K562 (cell line): Measurements from ENCODE around the gene REEP2. TPM values are rescaled to one million over a fixed set of nuclear protein-coding genes. Genes with fewer than 3 reads are reported as not detected.
A peak's percentile ranks its signal among the peaks of the same experiment; 100 is the strongest.

Experiments used
- ATAC-seq: fragments of 200-7000 bp; cut with Tn5 transposase; 3 replicates; pipeline ENCODE4 v1.9.1; 2020; ENCODE audit warnings: moderate library complexity
- BruUV-seq: library from RNA; stranded (reverse); fragments of 400-500 nt; replicated peaks from 2 replicates; lab custom pipeline; 2021; lab: Mats Ljungman, UMichigan
- CTCF ChIA-PET: fragments of 300-600 bp; formaldehyde crosslinking; extraction: SDS; loops from one replicate; lab custom pipeline; 2021; ENCODE audit warnings: low intra/inter-chr PET ratio; lab: Yijun Ruan, JAX
- POLR2A ChIA-PET: fragments of 300-600, 350-650 bp; sonication (Branson Sonifier 250); formaldehyde crosslinking; extraction: SDS; loops from one replicate; lab custom pipeline; 2021; ENCODE audit warnings: antibody characterized with exemption, inconsistent platforms; lab: Yijun Ruan, JAX
- DNase-seq, 4 experiments: peaks; one replicate each; pipeline versions ENCODE4 v3.0.0 to v3.0.0-alpha.2; 2011 to 2018; ENCODE audit warnings: low spot score in 3 of 4, mixed read lengths in 3 of 4; ENCODE audit errors: extremely low read depth in 1 of 4
- FAIRE-seq: peaks from 2 replicates; lab custom pipeline; 2011; peaks lifted over from hg19 to GRCh38; lab: Jason Lieb, UNC
- H2AFZ ChIP-seq: 2 replicates; pipeline ENCODE4 v1.6.0; 2011; ENCODE audit warnings: low read depth, low read length, control low read depth, inconsistent platforms
- H3K27ac ChIP-seq: fragments of 200-600 bp; 3 replicates; pipeline ENCODE4 v1.8.0; 2011; ENCODE audit warnings: low read depth, mild to moderate bottlenecking, control low read depth, inconsistent platforms, low read length, moderate library complexity, mixed read lengths; ENCODE audit errors: extremely low read depth
- H3K27me3 ChIP-seq, 2 experiments: fragments of 300-600 bp in 1 of 2; 2 replicates in 1 of 2; 3 replicates in 1 of 2; pipeline versions ENCODE4 v1.6.0 to v1.8.0; 2011; ENCODE audit warnings: inconsistent platforms in 2 of 2, low read length in 2 of 2, mild to moderate bottlenecking in 1 of 2, mixed read lengths in 1 of 2, moderate library complexity in 1 of 2; ENCODE audit not compliant: control insufficient read depth in 2 of 2, insufficient read depth in 2 of 2
- H3K36me3 ChIP-seq: fragments of 300-600 bp; 3 replicates; pipeline ENCODE4 v1.8.0; 2011; ENCODE audit warnings: mild to moderate bottlenecking, low read length, inconsistent platforms; ENCODE audit not compliant: control insufficient read depth, insufficient read depth
- H3K4me1 ChIP-seq, 2 experiments: fragments of 200-600 bp in 1 of 2; replicated peaks in 1 of 2; 2 replicates in 1 of 2; 3 replicates in 1 of 2; pipeline versions ENCODE4 v1.5.1 to v1.8.0; 2011; ENCODE audit warnings: inconsistent platforms in 2 of 2, low read length in 2 of 2, mild to moderate bottlenecking in 1 of 2, mixed read lengths in 1 of 2, moderate library complexity in 1 of 2; ENCODE audit not compliant: control insufficient read depth in 2 of 2, insufficient read depth in 2 of 2
- H3K4me2 ChIP-seq: 2 replicates; pipeline ENCODE4 v1.6.1; 2011; ENCODE audit warnings: low read length, control low read depth, inconsistent platforms, mixed read lengths; ENCODE audit not compliant: insufficient read depth
- H3K4me3 ChIP-seq: fragments of 200-600 bp; sonication (generic), shearing (Covaris generic); 2 replicates; pipeline ENCODE4 v1.5.1; 2016; ENCODE audit warnings: control low read depth, inconsistent platforms
- H3K79me2 ChIP-seq: fragments of 200-600 bp; 3 replicates; pipeline ENCODE4 v1.8.0; 2011; ENCODE audit warnings: low read length, inconsistent platforms; ENCODE audit not compliant: control insufficient read depth, insufficient read depth
- H3K9ac ChIP-seq, 2 experiments: 2 replicates each; pipeline versions ENCODE4 v1.6.0 to v1.6.1; 2011; ENCODE audit warnings: low read depth in 2 of 2, low read length in 2 of 2, control low read depth in 1 of 2, inconsistent platforms in 1 of 2, mild to moderate bottlenecking in 1 of 2, mixed read lengths in 1 of 2; ENCODE audit not compliant: insufficient read depth in 1 of 2
- H3K9me1 ChIP-seq: one replicate; pipeline ENCODE4 v1.6.0; 2011; ENCODE audit warnings: inconsistent platforms, mild to moderate bottlenecking, low read length, moderate library complexity; ENCODE audit not compliant: control insufficient read depth, insufficient read depth
- H3K9me3 ChIP-seq: replicated peaks from 2 replicates; pipeline ENCODE4 v1.5.1; 2011; ENCODE audit warnings: low read depth, low read length, inconsistent platforms; ENCODE audit not compliant: control insufficient read depth, insufficient read depth
- H4K20me1 ChIP-seq: replicated peaks from 2 replicates; pipeline ENCODE4 v1.6.1; 2011; ENCODE audit warnings: low read length, inconsistent platforms, mixed read lengths; ENCODE audit not compliant: control insufficient read depth, insufficient read depth
- ARHGAP35 ChIP-seq: fragments of 450-650 bp; IDR thresholded peaks from 2 replicates; pipeline ENCODE4 v1.6.1; 2018; ENCODE audit not compliant: partially characterized antibody
- CCAR2 ChIP-seq: fragments of 200-400 bp; formaldehyde crosslinking; IDR thresholded peaks from 2 replicates; pipeline ENCODE4 v1.6.1; 2017; ENCODE audit warnings: mild to moderate bottlenecking, low read depth, low read length
- E2F3 ChIP-seq: fragments of 250-450 bp; sonication (Bioruptor Pico); IDR thresholded peaks from 2 replicates; pipeline ENCODE4 v1.4.0; 2020; ENCODE audit warnings: mild to moderate bottlenecking
- NR1H2 ChIP-seq: sonication (generic); formaldehyde crosslinking; IDR thresholded peaks from 2 replicates; pipeline ENCODE4 v1.4.0; 2020; ENCODE audit warnings: mild to moderate bottlenecking, missing genetic modification reagents
- RBM14 ChIP-seq: fragments of 200-400 bp; formaldehyde crosslinking; IDR thresholded peaks from 2 replicates; pipeline ENCODE4 v1.6.1; 2018; ENCODE audit warnings: low read depth, mild to moderate bottlenecking, low read length, moderate library complexity, borderline replicate concordance; ENCODE audit not compliant: insufficient read depth
- SRSF7 ChIP-seq: fragments of 200-400 bp; formaldehyde crosslinking; optimal IDR thresholded peaks from 2 replicates; pipeline ENCODE3; 2017; ENCODE audit warnings: mild to moderate bottlenecking, low read depth, low read length
- STAG1 ChIP-seq: sonication (generic); formaldehyde crosslinking; IDR thresholded peaks from 2 replicates; pipeline ENCODE4 v1.5.0; 2020; ENCODE audit warnings: missing genetic modification reagents, borderline replicate concordance
- ZMIZ1 ChIP-seq, 2 experiments: fragments of 150-350 bp in 1 of 2; IDR thresholded peaks; 2 replicates each; pipeline ENCODE4 v1.6.1; 2012 to 2016; ENCODE audit warnings: low read depth in 2 of 2, low read length in 2 of 2, mild to moderate bottlenecking in 1 of 2, moderate library complexity in 1 of 2
- ZNF140 ChIP-seq: fragments of 250-450 bp; sonication (Bioruptor Pico); IDR thresholded peaks from 2 replicates; pipeline ENCODE4 v1.8.0; 2021; ENCODE audit warnings: moderate library complexity, mild to moderate bottlenecking, inconsistent platforms
- ZNF778 ChIP-seq: fragments of 450-650 bp; formaldehyde crosslinking; IDR thresholded peaks from 2 replicates; pipeline ENCODE4 v1.4.0; 2020; ENCODE audit warnings: mild to moderate bottlenecking, moderate library complexity
- WGBS: fragments of 100-300 bp; shearing (Covaris generic); methylation state at CpG from one replicate; pipeline ENCODE4 v1.1.6; 2016; ENCODE audit warnings: low coverage, mixed read lengths; ENCODE audit not compliant: insufficient coverage; ENCODE audit errors: missing lambda C conversion rate; 5-methylcytosine and 5-hydroxymethylcytosine counted together
- in situ Hi-C: fragments of 300-500 bp; cut with MboI; formaldehyde crosslinking; loops from 4 replicates; pipeline ENCODE4 v1.15.0; 2018; ENCODE audit warnings: inconsistent platforms, mixed read lengths
- intact Hi-C: fragments of 100-400 bp; cut with micrococcal nuclease; formaldehyde crosslinking; loops from 2 replicates; pipeline ENCODE4 v1.14.2; 2022
- polyA plus RNA-seq, 8 experiments: library from polyadenylated mRNA; depleted of rRNA in 4 of 8; stranded (reverse) in 5 of 8; unstranded in 3 of 8; fragments of >200 nt; fragmentation: Nextera tagmentation in 2 of 8; fragmentation: Illumina TruSeq in 1 of 8; extraction: Ambion mirVana in 2 of 8; extraction: Trizol in 1 of 8; gene quantifications; 2 replicates each; pipeline versions ENCODE4 v1.2.1 to v1.2.3, GENCODE V29; 2011 to 2014; ENCODE audit warnings: inconsistent platforms in 1 of 8, missing spikeins in 1 of 8
- total RNA-seq, 7 experiments: library from RNA; depleted of rRNA in 6 of 7; stranded (reverse); fragments of >200 nt in 6 of 7; fragmentation: Illumina TruSeq in 2 of 7; extraction: Trizol in 2 of 7; gene quantifications; 2 replicates each; pipeline versions ENCODE4 v1.2.1 to v1.2.3, GENCODE V29; 2011 to 2021; ENCODE audit warnings: low replicate concordance in 1 of 7
- TF ChIP-seq, protein P1 (sequence below): sonication (generic); formaldehyde crosslinking; IDR thresholded peaks from 2 replicates; pipeline ENCODE4 v1.8.0; 2022; ENCODE audit warnings: missing genetic modification reagents, mild to moderate bottlenecking, moderate library complexity, borderline replicate concordance
- TF ChIP-seq, protein P2 (sequence below): sonication (generic); formaldehyde crosslinking; IDR thresholded peaks from 2 replicates; pipeline ENCODE4 v1.8.1; 2023; ENCODE audit warnings: mild to moderate bottlenecking, missing genetic modification reagents
- TF ChIP-seq, protein P3 (sequence below), 2 experiments: IDR thresholded peaks in 1 of 2; conservative IDR thresholded peaks in 1 of 2; 2 replicates each; pipeline ENCODE4 v1.6.1; 2016; ENCODE audit warnings: low read depth in 2 of 2, mild to moderate bottlenecking in 1 of 2, missing compliant biosample characterization in 1 of 2, missing genetic modification characterization in 1 of 2, moderate library complexity in 1 of 2

REEP2 gene
- total and polyA plus RNA-seq, 9 of the 15 experiments (the other 6 are each of a cell fraction or from before 2014, with no cell fraction given): 0.03 to 1.1 (median 0.12) TPM; not detected in 1

DNA sequence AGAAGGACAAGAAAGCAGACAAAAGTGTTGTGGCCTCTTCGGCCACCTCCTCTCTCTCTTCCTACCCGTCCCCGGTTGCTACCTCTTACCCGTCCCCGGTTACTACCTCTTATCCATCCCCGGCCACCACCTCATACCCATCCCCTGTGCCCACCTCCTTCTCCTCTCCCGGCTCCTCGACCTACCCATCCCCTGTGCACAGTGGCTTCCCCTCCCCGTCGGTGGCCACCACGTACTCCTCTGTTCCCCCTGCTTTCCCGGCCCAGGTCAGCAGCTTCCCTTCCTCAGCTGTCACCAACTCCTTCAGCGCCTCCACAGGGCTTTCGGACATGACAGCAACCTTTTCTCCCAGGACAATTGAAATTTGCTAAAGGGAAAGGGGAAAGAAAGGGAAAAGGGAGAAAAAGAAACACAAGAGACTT, 28.9 kb downstream of the REEP2 start:
- peaks cover 22% of the 10 kb centered on the region for H3K9me1 ChIP-seq
- 78% methylated on average over 10 of the region's 14 CpGs for WGBS
- peaks cover 29% of the 10 kb centered on the region for H4K20me1 ChIP-seq
- in situ Hi-C loops: no loop called here
- no TSS peak for BruUV-seq
- no peaks in the 10 kb centered on the region for H3K27me3 ChIP-seq
- H3K79me2 ChIP-seq: peaks cover 33% of the 10 kb centered on the region
- peaks cover 30% of the 10 kb centered on the region for H3K36me3 ChIP-seq
- H3K4me1 ChIP-seq: peaks cover 22 to 46% of the 10 kb centered on the region in 2 experiments
- POLR2A ChIA-PET: interaction anchor here (0.6 to 1.8 kb wide), 5 partner anchors 9 to 76 kb away, joined by 3 to 10 read pairs (median 6); partner anchors contain the start of gene ETF1
- CTCF ChIA-PET: no interaction called here
- FAIRE-seq (no peak), DNase-seq (no peak), ATAC-seq (no peak)
- intact Hi-C loops: no loop called here
- H3K4me3 ChIP-seq: peak overlapping the region; percentile 90
- H3K9ac ChIP-seq: peak overlapping the region; percentile 95 to 97; a peak in 3 of 4 replicates
- peak overlapping the region; percentile 86 for H3K4me2 ChIP-seq
- no peak overlapping the region for H2AFZ ChIP-seq
- H3K27ac ChIP-seq: no peak overlapping the region; the same call in 2 of the 3 replicates
- no peaks in the 10 kb centered on the region for H3K9me3 ChIP-seq
- TF ChIP-seq ZNF778 (no peak), SRSF7 (no peak), ZMIZ1 (IDR thresholded peaks at IDR 0.05; ENCODE audit: low read depth in 2 of 2, low read length in 2 of 2) (peak in 1 of 2 experiments; percentile 46; a peak in 1 of 4 replicates), CCAR2 (no peak), ARHGAP35 (peak; percentile 65), ZNF140 (CRISPR knock-in tag) (no peak), RBM14 (no peak), NR1H2 (CRISPR knock-in tag) (0 out of 2 replicates have a peak, but pooled peaks have one; percentile 64), E2F3 (CRISPR knock-in tag) (no peak), STAG1 (no peak; the same call in 1 of the 2 replicates)
- TF ChIP-seq, protein P1, sequence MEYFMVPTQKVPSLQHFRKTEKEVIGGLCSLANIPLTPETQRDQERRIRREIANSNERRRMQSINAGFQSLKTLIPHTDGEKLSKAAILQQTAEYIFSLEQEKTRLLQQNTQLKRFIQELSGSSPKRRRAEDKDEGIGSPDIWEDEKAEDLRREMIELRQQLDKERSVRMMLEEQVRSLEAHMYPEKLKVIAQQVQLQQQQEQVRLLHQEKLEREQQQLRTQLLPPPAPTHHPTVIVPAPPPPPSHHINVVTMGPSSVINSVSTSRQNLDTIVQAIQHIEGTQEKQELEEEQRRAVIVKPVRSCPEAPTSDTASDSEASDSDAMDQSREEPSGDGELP: 0 out of 2 replicates have a peak, but pooled peaks have one; percentile 14
- TF ChIP-seq, protein P2, sequence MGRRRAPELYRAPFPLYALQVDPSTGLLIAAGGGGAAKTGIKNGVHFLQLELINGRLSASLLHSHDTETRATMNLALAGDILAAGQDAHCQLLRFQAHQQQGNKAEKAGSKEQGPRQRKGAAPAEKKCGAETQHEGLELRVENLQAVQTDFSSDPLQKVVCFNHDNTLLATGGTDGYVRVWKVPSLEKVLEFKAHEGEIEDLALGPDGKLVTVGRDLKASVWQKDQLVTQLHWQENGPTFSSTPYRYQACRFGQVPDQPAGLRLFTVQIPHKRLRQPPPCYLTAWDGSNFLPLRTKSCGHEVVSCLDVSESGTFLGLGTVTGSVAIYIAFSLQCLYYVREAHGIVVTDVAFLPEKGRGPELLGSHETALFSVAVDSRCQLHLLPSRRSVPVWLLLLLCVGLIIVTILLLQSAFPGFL (CRISPR knock-in tag): no peak
- TF ChIP-seq, protein P3, sequence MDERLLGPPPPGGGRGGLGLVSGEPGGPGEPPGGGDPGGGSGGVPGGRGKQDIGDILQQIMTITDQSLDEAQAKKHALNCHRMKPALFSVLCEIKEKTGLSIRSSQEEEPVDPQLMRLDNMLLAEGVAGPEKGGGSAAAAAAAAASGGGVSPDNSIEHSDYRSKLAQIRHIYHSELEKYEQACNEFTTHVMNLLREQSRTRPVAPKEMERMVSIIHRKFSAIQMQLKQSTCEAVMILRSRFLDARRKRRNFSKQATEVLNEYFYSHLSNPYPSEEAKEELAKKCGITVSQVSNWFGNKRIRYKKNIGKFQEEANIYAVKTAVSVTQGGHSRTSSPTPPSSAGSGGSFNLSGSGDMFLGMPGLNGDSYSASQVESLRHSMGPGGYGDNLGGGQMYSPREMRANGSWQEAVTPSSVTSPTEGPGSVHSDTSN (CRISPR knock-in tag; IDR thresholded peaks at IDR 0.05; ENCODE audit: low read depth): no peak
- TF ChIP-seq, protein P3 (tag; conservative IDR thresholded peaks at IDR 0.05; ENCODE audit: low read depth): no peak
